ENCODE results near the gene HIPK3. TPM values are rescaled to one million over a fixed set of nuclear protein-coding genes. Genes with fewer than 3 reads are reported as not detected.
A peak's percentile ranks its signal among the peaks of the same experiment; 100 is the strongest.

Gene HIPK3
- total and polyA plus RNA-seq, 9 of the 15 experiments (the other 6 are each of a cell fraction or from before 2014, with no cell fraction given): 2.3 to 19.6 (median 7.5) TPM

DNA sequence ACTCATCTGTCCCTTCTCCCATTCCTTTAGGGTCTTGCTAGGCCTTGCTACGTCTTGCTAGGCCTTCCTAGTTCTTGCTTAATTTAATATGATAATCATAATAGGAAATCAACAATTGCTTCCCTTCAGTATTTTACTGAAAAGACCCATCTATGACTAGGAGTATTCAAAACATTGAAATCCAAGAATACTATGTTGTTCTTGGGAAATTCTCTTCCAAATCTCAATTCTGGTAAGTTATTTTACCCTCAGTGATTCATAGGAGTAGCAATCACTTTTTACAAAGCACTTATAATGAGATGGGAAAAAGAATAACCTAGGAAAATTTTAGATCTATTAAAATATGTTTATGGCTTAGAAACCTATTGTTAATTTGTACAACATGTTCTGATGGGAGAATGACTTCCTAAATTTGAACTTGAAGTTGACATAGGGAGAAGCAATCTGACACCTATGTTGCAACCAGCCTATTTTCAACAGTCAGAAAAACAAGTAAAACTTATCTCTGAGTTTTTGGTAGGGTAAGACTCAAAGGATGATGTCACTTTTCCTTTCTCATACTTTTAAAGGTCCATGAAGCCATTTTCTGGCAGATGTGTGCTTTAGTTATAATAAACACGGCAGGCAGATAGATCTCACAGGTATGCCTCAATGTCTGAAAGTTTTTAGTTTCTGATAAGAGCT is 29.5 kb upstream of the HIPK3 start (continued):
- TF ChIP-seq, protein P1, sequence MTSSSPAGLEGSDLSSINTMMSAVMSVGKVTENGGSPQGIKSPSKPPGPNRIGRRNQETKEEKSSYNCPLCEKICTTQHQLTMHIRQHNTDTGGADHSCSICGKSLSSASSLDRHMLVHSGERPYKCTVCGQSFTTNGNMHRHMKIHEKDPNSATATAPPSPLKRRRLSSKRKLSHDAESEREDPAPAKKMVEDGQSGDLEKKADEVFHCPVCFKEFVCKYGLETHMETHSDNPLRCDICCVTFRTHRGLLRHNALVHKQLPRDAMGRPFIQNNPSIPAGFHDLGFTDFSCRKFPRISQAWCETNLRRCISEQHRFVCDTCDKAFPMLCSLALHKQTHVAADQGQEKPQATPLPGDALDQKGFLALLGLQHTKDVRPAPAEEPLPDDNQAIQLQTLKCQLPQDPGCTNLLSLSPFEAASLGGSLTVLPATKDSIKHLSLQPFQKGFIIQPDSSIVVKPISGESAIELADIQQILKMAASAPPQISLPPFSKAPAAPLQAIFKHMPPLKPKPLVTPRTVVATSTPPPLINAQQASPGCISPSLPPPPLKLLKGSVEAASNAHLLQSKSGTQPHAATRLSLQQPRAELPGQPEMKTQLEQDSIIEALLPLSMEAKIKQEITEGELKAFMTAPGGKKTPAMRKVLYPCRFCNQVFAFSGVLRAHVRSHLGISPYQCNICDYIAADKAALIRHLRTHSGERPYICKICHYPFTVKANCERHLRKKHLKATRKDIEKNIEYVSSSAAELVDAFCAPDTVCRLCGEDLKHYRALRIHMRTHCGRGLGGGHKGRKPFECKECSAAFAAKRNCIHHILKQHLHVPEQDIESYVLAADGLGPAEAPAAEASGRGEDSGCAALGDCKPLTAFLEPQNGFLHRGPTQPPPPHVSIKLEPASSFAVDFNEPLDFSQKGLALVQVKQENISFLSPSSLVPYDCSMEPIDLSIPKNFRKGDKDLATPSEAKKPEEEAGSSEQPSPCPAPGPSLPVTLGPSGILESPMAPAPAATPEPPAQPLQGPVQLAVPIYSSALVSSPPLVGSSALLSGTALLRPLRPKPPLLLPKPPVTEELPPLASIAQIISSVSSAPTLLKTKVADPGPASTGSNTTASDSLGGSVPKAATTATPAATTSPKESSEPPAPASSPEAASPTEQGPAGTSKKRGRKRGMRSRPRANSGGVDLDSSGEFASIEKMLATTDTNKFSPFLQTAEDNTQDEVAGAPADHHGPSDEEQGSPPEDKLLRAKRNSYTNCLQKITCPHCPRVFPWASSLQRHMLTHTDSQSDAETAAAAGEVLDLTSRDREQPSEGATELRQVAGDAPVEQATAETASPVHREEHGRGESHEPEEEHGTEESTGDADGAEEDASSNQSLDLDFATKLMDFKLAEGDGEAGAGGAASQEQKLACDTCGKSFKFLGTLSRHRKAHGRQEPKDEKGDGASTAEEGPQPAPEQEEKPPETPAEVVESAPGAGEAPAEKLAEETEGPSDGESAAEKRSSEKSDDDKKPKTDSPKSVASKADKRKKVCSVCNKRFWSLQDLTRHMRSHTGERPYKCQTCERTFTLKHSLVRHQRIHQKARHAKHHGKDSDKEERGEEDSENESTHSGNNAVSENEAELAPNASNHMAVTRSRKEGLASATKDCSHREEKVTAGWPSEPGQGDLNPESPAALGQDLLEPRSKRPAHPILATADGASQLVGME (CRISPR knock-in tag; IDR thresholded peaks at IDR 0.05): no peak
- TF ChIP-seq CHD1 (IDR thresholded peaks at IDR 0.05; ENCODE audit: low read length) (no peak), MTA3 (IDR thresholded peaks at IDR 0.05; ENCODE audit: borderline replicate concordance) (no peak), HDAC3 (IDR thresholded peaks at IDR 0.05; ENCODE audit: borderline replicate concordance, partially characterized antibody) (no peak), BHLHE40 (IDR thresholded peaks at IDR 0.05; ENCODE audit: low read length) (no peak), MYBL2 (IDR thresholded peaks at IDR 0.05; ENCODE audit: low read depth) (peak; percentile 27; the same call in 1 of the 2 replicates), MYBL2 (CRISPR knock-in tag; IDR thresholded peaks at IDR 0.05; ENCODE audit: borderline replicate concordance) (no peak), ZNF324 (CRISPR knock-in tag; IDR thresholded peaks at IDR 0.05) (no peak), KLF10 (CRISPR knock-in tag; IDR thresholded peaks at IDR 0.05) (no peak), ZNF551 (CRISPR knock-in tag; IDR thresholded peaks at IDR 0.05) (no peak), ZC3H4 (CRISPR knock-in tag; IDR thresholded peaks at IDR 0.05; ENCODE audit: borderline replicate concordance) (no peak), ZNF41 (CRISPR knock-in tag; conservative IDR thresholded peaks at IDR 0.05) (no peak), ZFP30 (CRISPR knock-in tag; IDR thresholded peaks at IDR 0.05; ENCODE audit: borderline replicate concordance) (no peak), POLR2H (tag; IDR thresholded peaks at IDR 0.05; ENCODE audit: low read depth) (0 out of 2 replicates have a peak, but pooled peaks have one; percentile 34), MXI1 (IDR thresholded peaks at IDR 0.05; ENCODE audit: low read depth, low read length) (no peak), FOS (IDR thresholded peaks at IDR 0.05; ENCODE audit: extremely low read depth, insufficient read length) (no peak), MAFG (tag; conservative IDR thresholded peaks at IDR 0.05) (no peak)
- TF ChIP-seq, protein P2, sequence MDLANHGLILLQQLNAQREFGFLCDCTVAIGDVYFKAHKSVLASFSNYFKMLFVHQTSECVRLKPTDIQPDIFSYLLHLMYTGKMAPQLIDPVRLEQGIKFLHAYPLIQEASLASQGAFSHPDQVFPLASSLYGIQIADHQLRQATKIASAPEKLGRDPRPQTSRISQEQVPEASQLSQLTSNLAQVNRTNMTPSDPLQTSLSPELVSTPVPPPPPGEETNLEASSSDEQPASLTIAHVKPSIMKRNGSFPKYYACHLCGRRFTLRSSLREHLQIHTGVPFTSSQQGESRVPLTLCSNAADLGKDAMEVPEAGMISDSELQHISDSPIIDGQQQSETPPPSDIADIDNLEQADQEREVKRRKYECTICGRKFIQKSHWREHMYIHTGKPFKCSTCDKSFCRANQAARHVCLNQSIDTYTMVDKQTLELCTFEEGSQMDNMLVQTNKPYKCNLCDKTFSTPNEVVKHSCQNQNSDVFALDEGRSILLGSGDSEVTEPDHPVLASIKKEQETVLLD (IDR thresholded peaks at IDR 0.05): no peak
